Skeletal muscle cell (primary cell): Measurements from ENCODE around the gene FAF2.
"Not testable (repeated sequence)": the region's sequence is repeated elsewhere in the genome, so short reads cannot be mapped to it uniquely, and the experiment has no call there.

Source experiments
- DNase-seq: peaks from one replicate; pipeline ENCODE4 v3.0.0-alpha.2; 2010; ENCODE audit warnings: low read depth
- H3K4me3 ChIP-seq: 2 replicates; pipeline ENCODE4 v1.5.1; 2011; ENCODE audit warnings: low read depth, mild to moderate bottlenecking, control low read depth, low read length, moderate library complexity

Gene FAF2

DNA sequence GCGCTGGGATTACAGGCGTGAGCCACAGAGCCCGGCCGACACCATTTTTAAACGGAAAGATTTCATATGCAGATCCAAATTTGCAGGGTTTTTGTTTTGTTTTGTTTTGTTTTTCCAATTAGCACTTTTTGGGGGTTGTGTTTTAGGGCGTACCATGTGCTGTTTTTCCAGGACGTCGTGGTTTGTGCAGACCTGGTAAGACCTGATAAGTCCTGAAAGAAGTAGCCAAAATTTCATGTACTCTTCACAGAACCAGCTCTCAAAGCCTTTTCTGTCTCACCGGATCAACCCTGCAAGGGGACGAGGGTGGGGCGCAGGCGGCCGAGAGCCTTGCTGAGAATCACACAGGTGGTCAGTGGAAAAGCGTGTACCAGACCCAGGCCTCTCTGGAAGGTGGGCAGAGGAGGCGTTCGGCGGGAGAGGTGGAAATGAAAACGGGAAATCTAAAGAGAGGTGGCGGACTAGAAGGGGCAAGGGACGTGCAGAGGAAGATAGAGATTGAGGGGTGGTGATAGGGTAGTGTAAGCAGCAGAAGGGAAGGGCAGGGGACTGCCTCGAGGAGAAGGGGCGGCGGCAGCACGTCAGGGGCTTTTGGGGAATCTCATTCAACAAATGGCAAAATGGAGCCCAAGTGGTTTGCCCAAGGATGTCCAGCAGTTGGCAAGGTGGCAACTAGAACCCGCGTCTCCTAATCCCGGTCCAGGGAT is 1.1 kb upstream of the FAF2 start:
- DNase-seq, result no peak
- peak overlapping the region; percentile 99 for H3K4me3 ChIP-seq

DNA sequence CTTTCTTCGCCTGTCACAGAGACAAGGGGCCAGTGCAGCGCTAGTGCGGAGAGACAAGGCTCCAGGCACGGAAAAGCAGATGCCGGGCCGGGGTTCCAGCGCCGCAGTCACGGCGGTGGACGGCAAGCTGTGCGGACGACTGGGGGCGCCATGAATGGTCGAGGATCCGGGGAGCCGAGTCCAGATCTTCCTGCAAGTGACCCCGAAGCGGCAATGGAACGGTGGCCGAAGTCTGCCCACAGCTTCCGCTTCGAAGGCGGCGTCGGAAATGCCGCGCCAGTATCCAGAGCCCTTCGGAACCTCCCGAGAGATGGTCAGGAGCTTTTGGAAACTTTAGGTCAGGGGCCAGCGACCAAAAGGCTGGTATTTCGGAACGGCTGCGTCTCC is 601 bp upstream of the FAF2 start:
- peak overlapping the region; percentile 99 for H3K4me3 ChIP-seq
- peak; percentile 7 for DNase-seq

DNA sequence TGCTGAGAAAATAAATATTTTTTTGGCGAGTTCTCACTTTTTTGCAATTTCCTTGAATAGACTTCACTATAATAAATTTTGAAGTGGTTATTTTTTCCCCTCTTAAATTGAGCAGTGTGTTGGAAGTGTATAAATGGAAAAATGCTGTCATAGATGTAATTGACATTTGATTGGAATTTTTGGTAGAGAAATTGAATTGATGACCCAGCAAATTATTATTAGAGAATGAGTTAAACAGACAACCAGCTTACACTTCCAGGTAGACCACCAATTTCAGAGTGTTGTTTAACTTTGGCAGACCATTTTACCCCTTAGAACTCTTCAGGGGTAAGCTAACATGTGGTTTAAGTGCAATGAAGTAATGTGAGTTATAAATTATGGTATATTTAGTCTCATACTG is 1.9 kb downstream of the FAF2 start:
- no peak overlapping the region for H3K4me3 ChIP-seq

DNA sequence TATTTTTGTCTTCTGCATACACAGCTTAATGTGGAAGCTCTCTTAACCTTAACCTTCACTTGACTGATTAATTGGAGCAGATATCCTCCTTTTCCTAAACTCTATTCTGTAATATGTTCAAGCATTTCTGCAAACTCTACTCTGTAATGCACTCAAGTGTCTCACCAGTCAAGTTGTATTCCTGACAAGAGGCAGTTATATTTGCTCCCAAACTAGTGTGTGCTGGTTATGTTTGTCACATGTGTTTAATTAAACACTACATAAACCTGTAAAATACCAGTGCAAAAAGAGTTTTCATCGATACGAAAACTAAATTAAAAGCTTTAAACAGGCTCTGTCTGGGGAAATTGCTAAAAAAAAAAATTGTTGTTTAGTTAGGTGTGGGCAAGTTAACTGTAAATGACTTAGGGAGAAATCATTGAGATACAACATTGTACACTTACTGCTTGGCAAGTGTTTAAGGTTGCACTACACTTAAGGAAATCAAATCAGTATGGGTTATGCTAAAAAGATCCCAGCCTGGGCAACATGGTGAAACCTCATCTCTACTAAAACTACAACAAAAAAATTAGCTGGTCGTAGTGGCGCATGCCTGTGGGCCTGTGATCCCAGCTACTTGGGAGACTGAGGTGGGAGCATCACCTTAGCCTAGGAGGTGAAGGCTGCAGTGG is 6.7 kb downstream of the FAF2 start:
- DNase-seq, result no peak
- H3K4me3 ChIP-seq, result no peak overlapping the region

More for the DNA sequence above, 1.9 kb downstream of the FAF2 start:
- DNase-seq, result no peak

DNA sequence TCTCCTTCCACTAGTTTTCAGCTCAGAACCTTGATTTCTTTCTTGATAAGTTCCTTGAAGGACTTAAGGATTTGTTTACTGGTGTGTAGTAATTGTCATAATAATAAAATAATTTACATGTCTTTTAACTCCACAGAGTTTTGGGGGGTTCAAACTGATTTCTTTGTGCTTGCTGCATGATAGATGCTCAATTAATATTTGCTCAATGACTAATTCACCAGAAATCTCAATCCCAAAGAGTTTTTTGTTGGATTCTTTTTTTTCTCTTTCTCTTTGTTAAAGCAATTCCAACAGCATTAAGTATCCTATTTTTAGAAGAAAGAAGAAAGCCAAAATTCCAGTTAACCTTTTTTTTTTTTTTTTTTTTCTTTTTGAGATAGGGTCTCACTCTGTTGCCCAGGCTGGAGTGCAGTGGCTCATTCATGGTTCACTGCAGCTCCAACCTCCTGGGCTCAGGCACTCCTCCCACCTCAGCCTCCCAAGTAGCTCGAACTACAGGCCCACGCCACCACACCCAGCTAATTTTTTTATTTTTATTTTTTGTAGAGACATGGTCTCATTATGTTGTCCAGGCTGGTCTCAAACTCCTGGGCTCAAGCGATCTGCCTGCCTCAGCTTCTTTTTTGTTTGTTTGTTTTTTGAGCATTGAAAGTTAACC is 10.8 kb downstream of the FAF2 start:
- DNase-seq, result no peak

DNA sequence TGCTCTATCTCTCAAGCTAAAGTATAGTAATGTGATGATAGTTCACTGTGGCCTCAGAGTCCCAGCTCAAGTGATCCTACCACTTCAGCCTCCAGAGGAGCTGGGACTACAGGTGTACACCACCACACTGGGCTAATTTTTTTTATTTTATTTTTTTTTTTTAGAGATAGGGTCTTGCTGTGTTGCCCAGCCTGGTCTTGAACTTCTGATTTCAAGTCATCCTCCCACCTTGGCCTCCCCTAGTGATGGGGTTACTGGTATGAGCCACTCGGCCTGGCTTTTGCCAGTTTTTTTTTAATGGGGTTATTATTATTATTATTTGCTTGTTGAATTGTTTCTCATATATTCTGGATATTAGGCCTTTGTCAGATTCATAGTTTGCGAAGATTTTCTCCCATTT is 13.2 kb downstream of the FAF2 start:
- no peak overlapping the region for H3K4me3 ChIP-seq
- no peak for DNase-seq

More for the DNA sequence above, 10.8 kb downstream of the FAF2 start:
- H3K4me3 ChIP-seq, result no peak overlapping the region

DNA sequence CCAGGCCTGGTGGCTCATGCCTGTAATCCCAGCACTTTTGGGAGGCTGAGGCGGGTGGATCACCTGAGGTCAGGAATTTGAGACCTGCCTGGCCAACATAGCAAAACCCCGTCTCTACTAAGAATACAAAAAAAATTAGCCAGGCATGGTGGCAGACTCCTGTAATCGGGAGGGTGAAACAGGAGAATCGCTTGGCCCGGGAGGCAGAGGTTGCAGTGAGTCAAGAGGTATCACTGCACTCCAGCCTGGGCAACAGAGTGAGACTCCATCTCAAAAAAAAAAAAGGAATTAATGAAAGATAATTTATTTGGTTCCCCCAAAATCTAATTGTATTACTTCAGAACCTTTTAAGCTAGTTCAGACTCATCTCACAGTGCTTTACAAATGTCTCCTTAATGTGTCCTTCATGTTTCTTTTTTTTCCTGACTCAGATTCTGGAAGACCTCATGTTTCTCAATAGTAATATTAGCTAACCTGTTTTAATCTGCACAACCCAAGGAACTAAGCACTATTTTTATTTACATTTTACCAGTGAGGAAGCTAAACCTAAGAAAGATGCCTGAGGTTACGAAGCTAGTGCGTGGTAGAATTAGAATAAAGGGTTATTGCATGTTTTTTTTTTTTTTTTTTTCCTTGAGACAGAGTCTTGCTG is 15.1 kb downstream of the FAF2 start:
- no peak for DNase-seq
- no peak overlapping the region for H3K4me3 ChIP-seq

DNA sequence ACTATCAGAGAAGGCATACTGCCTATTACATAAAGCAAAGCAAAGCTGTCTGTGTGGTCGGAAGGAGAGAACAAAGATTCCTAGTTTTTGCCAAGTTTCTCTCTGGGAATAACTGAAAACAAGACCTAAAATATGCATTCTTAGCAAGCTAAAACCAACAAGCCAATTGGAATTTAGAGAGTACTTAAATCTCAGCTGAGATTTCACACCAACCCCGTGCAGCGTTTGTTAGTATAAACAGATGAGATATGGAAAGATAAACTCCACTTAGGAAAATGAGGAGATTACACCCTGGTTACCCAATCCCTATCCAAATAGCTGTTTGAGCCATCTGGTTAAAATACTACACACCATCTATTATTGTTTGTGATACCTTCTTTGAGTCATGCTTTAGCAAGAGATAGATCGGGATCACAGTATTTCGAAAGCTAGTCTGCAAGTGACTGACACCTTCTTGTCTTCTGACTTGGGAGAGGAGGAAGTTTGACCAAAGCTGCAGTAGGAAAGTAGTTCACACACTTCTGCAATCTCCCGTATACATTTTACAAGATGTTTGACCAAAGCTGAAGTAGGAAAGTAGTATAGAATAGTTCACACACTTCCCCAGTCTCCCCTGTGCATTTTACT is 18.2 kb downstream of the FAF2 start:
- peak; percentile 40 for DNase-seq
- no peak overlapping the region for H3K4me3 ChIP-seq

DNA sequence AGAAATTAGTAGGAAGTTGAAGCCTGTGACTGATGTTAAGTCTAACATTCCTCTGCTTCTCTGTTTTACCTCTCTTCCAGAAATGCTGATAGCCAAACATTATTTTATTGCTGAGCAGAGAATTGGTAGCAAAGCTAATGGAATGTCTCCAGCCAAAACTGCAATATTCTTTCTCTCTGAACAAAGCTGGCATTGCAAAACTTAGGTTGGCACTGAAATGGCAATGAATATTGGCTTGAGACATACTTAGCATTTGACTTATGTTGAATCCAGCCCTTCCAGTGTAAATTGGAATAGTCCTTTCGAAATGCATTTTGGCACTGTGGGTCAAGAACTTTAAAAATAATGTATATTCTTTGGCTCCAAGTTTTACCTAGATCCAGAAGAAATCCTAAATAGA is 21.1 kb downstream of the FAF2 start:
- DNase-seq, result no peak

DNA sequence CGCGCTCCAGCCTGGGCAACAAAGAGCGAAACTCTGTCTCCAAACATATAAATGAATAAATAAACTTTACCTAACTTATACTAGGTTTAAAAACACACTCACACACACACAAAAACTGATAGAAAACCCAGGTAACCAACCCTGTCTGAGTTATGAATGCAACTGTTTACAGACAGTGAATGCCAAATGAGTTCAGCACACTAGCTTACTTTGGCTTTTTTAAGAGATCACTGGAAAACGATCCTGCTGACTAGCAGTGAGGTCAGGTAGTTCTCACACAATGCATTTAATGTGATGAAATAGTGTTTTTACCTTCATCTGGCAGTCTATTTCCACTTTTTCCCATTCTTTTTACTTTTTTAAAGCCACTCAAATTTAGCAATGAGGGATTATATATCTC is 22.4 kb downstream of the FAF2 start:
- no peak for DNase-seq
- H3K4me3 ChIP-seq, result no peak overlapping the region

More for the DNA sequence above, 21.1 kb downstream of the FAF2 start:
- H3K4me3 ChIP-seq, result no peak overlapping the region

DNA sequence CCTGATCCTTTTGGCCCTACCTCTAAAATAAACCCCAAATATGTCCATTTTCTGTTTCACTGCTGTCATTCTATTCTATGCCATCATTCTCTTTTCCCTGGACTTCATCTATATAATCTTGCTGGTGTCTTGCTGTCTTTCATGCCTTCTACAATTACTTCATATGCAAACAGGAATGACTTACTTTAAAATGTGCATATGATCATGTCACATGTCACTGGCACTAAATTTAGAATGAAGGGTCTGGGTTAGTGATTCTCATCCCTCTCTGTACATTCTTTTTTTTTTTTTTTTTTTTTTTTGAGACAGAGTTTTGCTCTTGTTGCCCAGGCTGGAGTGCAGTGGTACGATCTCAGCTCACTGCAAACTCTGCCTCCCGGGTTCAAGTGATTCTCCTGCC is 22.9 kb downstream of the FAF2 start:
- no peak overlapping the region for H3K4me3 ChIP-seq
- no peak for DNase-seq

DNA sequence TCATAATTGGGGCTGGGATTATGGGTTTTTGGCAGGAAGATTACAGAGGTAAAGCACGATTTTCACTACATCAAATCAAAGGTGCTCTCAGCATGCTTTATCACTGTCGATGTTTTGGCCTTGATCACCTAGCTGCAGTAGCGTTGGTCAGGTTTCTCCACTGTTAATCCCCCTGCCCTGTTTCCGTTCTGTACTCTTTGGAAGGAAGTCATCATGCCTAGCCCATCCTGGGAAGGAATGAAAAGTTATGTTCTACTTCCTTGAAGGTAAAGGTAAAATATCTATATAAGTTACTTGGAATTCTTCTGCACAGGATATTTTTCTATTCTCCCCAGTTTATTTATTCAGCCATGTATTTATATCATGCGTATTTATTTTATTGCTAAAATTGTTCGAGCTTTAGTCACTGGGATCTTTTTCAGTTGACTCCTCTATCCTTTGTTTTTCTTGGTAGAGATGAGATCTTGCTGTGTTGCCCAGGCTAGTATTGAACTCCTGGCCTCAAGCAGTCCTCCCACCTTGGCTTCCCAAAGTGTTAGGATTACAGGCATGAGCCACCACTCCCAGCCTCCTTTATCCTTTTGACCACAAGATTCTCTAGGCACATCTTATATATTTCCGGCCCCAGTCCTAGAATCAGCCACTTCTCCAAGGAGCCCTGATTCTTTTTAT is 25.3 kb downstream of the FAF2 start:
- DNase-seq, result no peak
- H3K4me3 ChIP-seq, result no peak overlapping the region

DNA sequence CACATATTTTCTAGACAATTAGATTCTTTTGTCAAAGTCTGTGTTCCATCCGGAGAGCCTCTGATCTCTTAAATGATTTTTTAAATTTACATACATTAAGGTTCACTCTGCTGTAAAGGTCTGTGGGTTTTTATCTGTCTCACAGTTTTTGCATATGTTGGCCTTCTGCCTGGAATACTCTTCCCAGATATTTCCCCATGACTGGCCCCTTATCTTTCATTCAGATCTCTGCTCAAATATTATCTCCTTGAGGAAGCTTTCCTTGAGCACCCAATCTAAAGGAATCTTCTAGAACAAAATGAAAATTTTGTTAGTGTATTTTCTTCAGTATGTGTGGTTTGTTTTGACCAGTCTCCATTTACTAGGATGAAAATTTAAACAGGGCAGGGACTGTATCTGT is 26.3 kb downstream of the FAF2 start:
- no peak overlapping the region for H3K4me3 ChIP-seq
- peak; percentile 5 for DNase-seq

DNA sequence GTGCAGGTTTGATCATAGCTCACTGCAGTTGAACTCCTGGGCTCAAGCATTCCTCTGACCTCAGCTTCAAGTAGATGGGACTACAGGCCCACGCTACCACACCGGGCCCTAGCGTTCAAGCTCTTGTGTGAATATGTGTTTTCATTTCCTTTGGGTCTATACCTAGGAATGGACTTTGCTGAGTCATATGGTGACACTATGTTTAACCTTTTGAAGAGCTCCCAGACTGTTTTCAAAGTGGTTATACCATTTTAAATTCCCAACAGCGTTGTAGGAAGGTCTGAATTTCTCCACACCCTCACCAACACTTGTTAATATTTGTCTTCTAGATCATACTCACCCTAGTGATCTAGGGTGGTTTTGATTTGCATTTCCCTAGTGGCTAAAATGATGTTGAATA is 33.5 kb downstream of the FAF2 start:
- no peak for DNase-seq

DNA sequence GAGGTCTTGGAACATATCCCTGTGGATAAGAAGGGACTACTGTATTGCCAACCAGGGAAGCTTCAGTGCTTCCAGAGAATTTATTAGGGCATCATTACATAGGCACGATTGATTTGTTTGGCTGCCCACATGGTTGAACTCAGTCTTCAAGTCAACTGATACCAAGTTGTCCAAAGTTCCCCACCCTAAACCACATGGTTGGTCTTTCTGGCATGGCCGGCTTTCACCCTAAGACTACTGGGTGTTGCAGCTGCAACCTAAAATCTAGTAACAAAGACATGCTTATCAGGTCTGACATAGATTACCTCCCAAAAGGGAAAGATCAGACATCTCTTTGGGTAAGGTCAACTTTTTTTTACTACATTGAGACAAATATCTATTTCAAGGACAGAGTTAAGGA is 37.0 kb downstream of the FAF2 start:
- H3K4me3 ChIP-seq, result no peak overlapping the region

More for the DNA sequence above, 33.5 kb downstream of the FAF2 start:
- H3K4me3 ChIP-seq, result no peak overlapping the region

DNA sequence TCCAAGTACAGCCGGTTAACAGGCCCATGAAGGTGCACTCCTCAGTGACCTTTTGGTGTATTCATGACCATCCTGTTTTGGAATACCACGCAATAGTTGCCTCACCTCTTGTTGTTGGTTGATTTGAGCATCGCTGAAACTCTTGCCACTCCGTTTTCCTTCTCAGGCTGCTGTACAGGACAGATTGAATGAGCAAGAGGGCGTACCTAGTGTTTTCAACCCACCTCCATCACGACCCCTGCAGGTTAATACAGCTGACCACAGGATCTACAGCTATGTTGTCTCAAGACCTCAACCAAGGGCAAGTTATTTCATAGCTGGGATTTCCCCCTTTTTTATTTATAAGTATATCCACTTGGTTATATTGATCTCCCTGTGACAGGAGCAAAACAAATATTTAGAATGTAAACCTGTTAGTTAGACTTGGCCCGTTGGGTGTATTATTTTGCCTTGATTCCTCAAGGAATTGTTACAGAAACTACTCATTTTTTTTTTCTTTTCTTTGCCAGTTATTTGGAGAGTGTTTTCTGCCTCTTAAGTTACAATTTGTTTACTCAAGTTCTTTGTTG is 38.1 kb downstream of the FAF2 start:
- DNase-seq, result no peak
- H3K4me3 ChIP-seq, result no peak overlapping the region

More for the DNA sequence above, 37.0 kb downstream of the FAF2 start:
- DNase-seq, result no peak

DNA sequence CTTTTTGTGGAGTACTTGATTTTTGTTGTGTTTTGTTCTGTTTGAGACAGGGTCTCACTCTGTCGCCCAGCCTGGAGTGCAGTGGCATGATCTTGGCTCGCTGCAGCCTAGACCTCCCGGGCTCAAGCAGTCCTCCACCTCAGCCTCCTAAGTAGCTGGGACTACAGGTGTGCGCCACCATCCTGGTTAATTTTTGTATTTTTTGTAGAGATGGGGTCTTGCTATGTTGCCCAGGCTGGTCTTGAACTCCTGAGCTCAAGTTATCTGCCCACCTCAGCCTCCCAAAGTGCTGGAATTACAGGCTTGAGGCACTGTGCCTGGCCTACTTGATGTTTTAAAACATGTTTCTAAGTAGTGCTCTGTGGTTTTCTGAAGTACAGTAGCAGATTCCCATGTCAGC is 39.0 kb downstream of the FAF2 start:
- H3K4me3 ChIP-seq, DNase-seq: not testable (repeated sequence)

DNA sequence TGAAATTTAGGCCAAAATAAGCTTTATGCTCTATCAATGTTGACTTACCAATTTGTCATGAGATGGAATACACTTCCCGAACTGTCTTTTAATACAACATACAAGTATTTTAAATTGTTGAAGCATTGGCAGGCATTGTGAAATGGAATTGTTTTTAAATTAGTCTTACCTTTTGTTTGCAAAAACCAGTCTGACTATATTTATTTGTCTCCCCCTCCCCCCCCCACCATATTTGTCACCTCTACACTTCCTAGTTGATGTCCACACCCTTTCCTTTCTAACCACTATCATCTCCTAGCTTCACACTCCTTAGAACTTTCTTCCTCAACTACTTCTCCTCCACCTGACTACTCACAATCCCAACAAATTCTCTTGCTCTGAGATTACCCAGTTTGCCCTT is 40.9 kb downstream of the FAF2 start:
- DNase-seq, result no peak
- H3K4me3 ChIP-seq, result no peak overlapping the region

DNA sequence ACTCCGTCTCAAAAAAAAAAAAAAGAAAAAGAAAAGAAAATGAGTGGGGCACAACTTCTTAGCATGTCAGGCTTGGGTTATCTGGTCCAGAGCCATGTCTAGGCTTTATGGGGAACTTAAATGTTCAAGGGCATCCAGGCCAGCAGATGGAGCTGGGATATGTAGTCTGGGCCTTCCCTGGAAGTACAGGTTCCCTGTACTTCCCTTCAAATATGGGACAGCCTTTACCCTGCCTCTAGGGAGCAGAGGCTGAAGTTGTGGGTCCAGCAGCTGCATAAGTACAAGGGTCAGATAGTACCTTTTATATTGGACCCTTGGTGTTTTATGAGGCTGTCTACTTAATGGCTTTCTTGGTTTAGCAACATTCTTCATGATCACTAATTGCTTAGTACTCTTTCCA is 42.1 kb downstream of the FAF2 start:
- no peak overlapping the region for H3K4me3 ChIP-seq
- no peak for DNase-seq
